ENCODE measurements around the gene DIP2B.
"Not testable (repeated sequence)": the region's sequence is repeated elsewhere in the genome, so short reads cannot be mapped to it uniquely, and the experiment has no call there.

The DIP2B gene

GRCh38 chr12:50518090-50518489 is 13.3 kb downstream of the DIP2B start:
- no peak for DNase-seq (ENCODE audit: low read depth in 2 of 2)

DNA sequence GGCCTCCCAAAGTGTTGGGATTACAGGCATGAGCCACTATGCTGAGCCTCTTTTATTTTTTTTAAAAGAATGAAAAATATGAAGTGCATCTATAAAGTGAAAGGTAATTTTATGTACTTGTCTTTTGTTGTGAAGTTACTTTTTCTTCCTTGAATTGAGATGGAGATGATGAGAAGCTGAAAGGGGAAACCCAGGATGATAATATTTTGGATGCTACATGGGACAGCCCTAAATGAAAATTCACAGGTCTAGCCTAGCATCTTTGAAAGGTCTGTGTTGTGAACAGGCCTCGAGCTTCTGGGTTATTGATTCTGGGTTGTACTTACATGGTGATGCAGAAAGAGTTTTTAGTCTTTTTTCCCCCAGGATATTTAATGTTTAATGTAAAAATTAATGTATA is 14.6 kb downstream of the DIP2B start:
- DNase-seq (ENCODE audit: low read depth in 2 of 2): no peak

GRCh38 chr12:50520416-50521207 is 15.8 kb downstream of the DIP2B start:
- no peak for DNase-seq (ENCODE audit: low read depth in 2 of 2)

DNA sequence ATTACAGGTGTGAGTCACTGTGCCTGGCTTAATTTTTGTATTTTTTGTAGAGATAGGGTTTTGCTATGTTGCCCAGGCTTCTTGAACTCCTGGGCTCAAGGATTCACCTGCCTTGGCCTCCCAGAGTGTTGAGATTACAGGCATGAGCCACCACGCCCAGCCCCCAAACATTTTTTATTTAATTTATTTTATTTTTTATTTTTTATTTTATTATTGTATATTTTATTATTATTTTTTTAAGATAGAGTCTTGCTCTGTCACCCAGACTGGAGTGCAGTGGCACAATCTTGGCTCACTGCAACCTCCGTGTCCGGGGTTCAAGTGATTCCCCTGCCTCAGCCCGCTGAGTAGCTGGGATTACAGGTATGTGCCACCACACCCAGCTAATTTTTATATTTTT is 17.0 kb downstream of the DIP2B start:
- not testable (repeated sequence) for DNase-seq (ENCODE audit: low read depth in 2 of 2)

GRCh38 chr12:50523772-50524171 is 19.0 kb downstream of the DIP2B start:
- no peak for DNase-seq (ENCODE audit: low read depth in 2 of 2)

DNA sequence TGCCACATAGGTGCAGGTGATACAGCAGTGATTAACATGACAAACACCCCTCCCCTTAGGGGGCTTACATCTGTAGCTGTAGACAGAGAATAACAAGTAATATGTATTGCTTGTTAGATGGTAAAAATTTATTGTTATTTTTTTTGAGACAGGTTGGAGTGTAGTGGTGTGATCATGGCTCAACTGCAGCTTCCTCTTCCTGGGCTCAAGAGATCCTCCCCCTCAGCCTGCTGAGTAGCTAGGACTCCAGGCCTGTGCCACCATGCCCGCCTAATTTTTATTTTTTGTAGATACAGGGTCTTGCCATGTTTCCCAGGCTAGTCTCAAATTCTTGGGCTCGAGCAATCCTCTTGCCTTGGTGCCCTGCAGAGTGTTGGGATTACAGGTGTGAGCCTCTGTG is 19.8 kb downstream of the DIP2B start:
- no peak for DNase-seq (ENCODE audit: low read depth in 2 of 2)

DNA sequence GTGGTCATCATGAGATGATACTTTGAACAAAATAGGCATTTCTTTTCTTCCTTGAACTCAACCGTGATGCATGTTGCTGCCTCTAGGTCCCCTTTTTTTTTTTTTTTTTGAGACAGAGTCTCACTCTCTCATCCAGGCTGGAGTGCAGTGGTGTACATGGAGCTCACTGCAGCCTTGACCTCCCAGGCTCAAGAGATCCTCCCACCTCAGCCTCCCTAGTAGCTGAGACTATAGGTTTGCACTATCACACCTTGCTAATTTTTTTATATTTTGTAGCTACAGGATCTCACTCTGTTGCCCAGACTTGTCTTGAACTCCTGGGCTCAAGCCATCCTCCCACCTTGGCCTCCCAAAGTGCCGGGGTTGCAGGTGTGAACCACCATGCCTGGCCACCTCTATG is 20.6 kb downstream of the DIP2B start:
- no peak for DNase-seq (ENCODE audit: low read depth in 2 of 2)

- DNase-seq (ENCODE audit: low read depth in 2 of 2): no peak
Measured at GRCh38 chr12:50527359-50527726, 22.6 kb downstream of the DIP2B start.

GRCh38 chr12:50528800-50529199 is 24.0 kb downstream of the DIP2B start:
- DNase-seq (ENCODE audit: low read depth in 2 of 2): no peak

- DNase-seq (ENCODE audit: low read depth in 2 of 2): no peak
Measured at GRCh38 chr12:50529345-50529744, 24.6 kb downstream of the DIP2B start.

DNA sequence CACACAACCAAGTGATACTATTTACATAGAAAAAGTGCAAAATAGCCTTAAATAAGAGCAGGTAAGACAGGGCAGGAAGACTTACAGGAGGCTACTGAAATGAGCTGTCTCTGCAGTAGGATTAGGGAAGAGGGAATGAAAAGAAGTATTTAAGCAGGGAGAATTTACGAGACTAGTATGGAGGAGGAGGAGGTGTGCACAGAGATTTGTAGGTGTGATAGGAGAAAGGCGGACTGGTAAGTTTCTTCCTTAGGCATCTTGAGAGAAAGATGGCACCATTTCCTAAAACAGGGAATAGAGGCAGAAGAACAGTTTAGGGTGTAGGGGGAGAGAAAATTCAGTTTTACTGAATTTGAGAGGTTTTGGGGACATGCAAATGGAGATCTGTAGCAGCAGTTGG is 25.7 kb downstream of the DIP2B start:
- no peak for DNase-seq (ENCODE audit: low read depth in 2 of 2)

GRCh38 chr12:50533203-50533584 is 28.4 kb downstream of the DIP2B start:
- no peak for DNase-seq (ENCODE audit: low read depth in 2 of 2)

DNA sequence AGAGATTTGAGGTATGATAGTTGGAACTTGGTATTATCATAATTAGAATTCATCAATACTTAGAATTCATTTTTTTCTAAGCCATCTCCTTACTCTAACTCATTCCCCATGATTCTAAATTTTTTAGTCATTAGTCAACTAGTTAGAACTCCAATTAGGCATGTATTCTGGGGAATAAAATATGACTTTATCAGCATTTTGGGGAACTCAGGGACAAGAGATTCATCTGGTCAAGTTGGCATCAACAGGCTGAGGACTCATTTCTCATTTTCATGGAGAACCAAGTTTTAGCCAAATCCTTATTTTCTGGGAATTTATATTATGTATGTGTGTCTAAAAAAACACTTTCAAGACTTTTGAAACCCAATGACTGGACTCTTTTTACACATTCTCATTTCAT is 29.2 kb downstream of the DIP2B start:
- no peak for DNase-seq (ENCODE audit: low read depth in 2 of 2)

DNA sequence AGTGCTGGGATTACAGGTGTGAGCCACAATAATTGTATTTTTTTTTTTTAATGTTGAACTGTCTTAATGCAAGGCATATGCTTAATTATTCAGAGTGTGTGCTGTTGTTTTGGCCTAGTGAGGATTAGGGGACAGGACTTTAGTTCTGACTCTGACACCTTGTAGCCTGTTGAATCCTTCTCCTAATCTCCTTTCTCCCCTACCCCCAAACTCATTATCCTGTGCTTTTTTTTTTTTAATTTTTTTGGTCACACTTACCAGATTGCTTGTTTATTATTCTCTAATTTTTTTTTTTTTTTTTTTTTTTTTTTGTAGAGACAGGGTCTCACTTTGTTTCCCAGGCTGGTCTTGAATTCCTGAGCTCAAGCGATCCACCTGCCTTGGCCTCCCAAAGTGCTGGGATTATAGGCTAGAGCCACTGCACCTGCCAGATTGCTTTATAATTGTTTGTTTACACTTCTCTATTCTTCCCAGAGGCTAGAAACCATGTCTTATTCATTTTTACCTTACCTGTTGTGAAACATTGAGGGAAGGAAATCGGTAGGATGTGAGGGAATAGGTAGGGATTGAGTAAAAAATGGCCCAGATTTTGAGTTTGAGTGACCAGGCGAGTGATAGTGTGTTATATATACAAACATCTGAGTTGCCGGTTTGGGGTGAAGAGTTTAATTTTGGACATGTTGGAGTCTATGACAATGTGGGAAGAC is 32.2 kb downstream of the DIP2B start:
- no peak for DNase-seq (ENCODE audit: low read depth in 2 of 2)

DNA sequence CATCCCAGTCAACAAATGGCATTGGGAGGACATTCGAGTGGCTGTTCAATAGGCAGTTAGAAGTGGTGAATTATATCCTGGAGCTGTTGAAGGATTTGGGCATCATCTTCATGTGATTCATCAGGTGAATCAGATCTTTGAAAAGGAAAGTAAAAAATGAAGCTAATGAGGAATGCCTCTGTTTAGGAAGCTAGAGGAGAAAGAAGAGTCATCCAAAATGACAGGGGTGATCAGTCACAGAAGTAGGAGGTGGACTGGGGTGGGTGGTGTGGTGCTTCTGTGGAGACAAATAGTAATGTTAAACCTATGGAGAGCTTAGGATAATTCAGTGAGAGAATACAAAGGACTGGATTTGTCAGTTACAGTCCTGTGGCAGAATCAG is 32.7 kb downstream of the DIP2B start:
- no peak for DNase-seq (ENCODE audit: low read depth in 2 of 2)

DNA sequence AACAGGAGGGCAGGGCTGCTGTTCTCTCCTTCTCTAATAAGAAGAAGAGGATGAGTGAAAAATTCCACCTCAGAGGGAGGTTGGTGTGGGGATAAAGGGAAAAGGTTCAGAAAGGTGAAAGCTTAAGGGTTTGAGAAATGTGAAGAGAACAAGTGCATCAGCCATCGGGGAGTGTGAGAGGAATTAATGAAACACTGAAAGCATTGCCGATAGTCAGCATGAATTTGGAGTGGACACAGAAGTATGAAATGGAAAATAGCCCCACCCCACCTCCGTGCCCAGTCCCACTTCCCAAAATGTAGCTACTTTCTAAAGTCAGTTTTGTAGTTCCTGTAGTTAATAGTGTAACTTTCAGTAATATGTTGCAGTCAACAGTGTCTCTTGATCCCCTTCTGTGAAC is 33.4 kb downstream of the DIP2B start:
- no peak for DNase-seq (ENCODE audit: low read depth in 2 of 2)

DNA sequence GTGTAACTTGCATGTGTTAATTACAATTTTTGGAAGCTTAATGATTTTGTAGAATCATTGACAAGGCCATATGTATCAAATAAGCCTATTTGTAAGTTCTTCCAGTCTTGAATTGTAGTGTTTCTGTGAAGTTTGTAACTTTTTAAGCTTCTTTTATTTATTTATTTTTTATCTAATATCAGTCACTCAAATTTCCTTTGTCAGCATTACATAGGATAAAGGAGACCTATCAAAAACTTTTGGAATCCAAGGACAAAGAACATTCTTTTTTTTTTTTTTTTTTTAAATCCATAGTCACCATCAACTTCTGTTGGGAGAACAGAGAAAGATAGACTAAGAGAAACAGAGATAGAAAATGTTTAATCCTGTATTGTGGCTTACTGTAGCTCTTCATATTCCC is 36.4 kb downstream of the DIP2B start:
- DNase-seq (ENCODE audit: low read depth in 2 of 2): no peak

GRCh38 chr12:50542448-50542847 is 37.7 kb downstream of the DIP2B start:
- no peak for DNase-seq (ENCODE audit: low read depth in 2 of 2)

- not testable (repeated sequence) for DNase-seq (ENCODE audit: low read depth in 2 of 2)
Measured at GRCh38 chr12:50543188-50543587, 38.4 kb downstream of the DIP2B start.

DNA sequence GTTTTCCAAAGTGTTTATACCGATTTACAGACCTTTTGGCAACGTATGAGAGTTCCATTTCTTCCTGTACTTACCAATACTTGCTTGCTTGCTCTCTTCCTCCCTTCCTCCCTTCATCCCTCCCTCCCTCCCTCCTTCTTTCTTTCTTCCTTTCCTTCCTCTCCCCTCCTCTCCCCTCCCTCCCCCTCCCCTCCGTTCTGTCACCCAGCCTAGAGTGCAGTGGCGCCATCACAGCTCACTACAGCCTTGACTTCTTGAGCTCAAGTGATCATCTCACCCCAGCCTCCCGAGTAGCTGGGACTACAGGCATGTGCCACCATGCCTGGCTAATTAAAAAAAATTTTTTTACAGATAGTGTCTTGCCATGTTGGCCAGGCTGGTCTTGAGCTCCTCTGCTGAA is 40.4 kb downstream of the DIP2B start:
- no peak for DNase-seq (ENCODE audit: low read depth in 2 of 2)

- DNase-seq (ENCODE audit: low read depth in 2 of 2): no peak
Measured at GRCh38 chr12:50545786-50546185, 41.0 kb downstream of the DIP2B start.

- DNase-seq (ENCODE audit: low read depth in 2 of 2): no peak
Measured at GRCh38 chr12:50546441-50547318, 41.9 kb downstream of the DIP2B start.

GRCh38 chr12:50547742-50548141 is 43.0 kb downstream of the DIP2B start:
- no peak for DNase-seq (ENCODE audit: low read depth in 2 of 2)

All from stimulated activated CD4-positive, alpha-beta T cell treated with anti-CD3 and anti-CD28 coated beads, Interleukin-1b, Interleukin-23, amount 100 ng/mL, for 1 hour (primary cell).